HG03469 (cell line): ENCODE results near the gene ATP1A2.
A peak's percentile ranks its signal among the peaks of the same experiment; 100 is the strongest.

Experiments used
- ATAC-seq: cut with Tn5 transposase; IDR thresholded peaks from one replicate; pipeline ENCODE4 v1.9.1; 2021; ENCODE audit warnings: mild to moderate bottlenecking, moderate library complexity, moderate number of reproducible peaks; ENCODE audit not compliant: unreplicated experiment

ATP1A2 gene

DNA sequence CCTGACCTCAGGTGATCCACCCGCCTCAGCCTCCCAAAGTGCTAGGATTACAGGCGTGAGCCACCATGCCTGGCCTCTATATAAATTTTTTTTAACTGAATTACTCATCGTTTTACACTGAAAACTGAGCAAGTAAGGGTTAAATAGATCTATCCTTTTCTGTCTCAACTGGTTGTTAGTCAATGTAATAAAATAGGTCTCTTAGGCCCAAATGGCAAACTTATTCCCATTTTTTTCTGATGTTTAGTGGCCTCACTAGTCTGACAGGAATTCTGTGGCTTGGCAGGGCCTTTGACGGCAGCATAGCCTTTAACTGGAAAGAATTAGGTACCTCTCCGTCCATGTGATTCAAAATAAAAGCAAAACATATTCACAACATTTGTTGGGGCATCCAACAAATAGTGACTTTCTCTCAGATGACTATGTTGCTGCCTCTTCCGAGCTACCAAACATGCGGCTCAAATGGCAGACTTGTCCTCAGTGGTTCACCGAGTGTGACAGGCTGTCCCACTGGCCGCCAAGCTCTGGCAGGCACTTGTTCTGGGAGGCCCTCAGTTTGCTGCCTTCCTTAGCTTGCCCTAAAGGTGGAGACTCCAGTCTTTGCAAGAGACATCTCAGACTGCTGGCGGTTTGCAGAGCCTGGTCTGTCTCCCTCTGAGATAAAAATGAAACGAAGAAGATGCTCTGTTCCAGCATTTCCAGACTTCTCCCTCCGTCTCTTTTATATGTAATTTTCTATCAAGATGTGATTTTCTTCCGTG lies 53.2 kb downstream of the ATP1A2 start:
- ATAC-seq = no peak

DNA sequence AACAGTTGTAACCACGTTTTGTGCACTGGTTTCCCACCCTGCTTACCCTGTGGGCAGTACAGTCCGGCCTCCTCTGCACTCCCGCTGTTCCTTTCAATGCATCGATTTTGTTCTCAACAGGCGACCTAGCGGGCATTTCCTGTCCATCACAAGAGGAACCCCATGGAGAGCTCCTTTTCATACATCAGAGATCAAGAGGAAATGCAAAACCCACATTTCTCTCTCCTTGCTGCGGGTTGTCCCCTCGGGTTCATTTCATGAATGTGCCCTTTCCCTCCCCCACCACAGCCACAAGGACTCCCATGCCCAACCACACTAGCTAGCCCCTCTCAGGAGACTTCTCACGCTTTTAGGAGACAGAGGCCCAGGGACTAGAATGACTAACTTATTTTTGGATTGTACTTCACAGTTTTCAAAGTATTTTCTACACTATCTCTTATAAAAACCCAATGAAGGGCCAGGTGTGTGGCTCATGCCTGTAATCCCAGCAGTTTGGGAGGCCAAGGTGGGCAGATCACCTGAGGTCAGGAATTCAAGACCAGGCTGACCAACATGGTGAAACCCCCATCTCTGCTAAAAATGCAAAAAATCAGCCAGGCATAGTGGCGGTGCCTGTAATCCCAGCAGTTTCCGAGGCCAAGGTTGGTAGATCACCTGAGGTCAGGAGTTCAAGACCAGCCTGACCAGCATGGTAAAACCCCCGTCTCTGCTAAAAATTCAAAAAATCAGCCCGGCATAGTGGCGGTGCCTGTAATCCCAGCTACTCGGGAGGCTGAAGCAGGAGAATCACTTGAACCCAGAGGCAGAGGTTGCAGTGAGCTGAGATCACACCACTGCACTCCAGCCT lies 54.2 kb downstream of the ATP1A2 start:
- peak; percentile 56 for ATAC-seq

DNA sequence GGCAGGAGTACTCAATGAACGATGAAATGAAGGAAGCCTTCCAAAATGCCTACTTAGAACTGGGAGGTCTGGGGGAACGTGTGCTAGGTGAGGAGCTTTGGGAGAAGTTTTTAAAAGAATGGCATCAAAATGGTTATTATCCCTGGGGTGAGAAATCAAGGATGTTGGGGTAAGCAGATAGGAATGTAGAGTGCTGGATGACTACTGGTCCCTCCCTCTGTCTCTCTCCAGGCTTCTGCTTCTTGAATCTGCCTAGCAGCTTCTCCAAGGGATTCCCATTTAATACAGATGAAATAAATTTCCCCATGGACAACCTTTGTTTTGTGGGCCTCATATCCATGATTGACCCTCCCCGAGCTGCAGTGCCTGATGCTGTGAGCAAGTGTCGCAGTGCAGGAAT lies 55.8 kb downstream of the ATP1A2 start:
- ATAC-seq = no peak

GRCh38 chr1:160171980-160172379 lies 56.4 kb downstream of the ATP1A2 start:
- no peak for ATAC-seq

DNA sequence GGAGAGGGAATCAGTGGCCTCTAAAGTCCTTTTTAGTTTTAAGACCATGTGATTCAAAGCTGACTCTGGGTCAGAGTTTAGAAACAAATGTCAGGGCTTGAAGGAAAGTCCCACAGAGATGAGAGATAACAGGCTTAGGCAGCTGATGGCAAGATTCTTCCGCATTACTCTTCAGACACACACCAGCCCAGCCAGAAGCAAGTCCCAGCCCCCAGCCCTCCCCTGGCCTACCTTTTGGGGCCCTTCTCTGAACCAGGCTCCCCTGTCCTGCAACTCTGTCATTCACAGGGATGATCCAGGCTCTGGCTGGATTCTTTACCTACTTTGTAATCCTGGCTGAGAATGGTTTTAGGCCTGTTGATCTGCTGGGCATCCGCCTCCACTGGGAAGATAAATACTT lies 61.7 kb downstream of the ATP1A2 start:
- no peak for ATAC-seq

- ATAC-seq = no peak
Measured at GRCh38 chr1:160177667-160178066, 62.1 kb downstream of the ATP1A2 start.

DNA sequence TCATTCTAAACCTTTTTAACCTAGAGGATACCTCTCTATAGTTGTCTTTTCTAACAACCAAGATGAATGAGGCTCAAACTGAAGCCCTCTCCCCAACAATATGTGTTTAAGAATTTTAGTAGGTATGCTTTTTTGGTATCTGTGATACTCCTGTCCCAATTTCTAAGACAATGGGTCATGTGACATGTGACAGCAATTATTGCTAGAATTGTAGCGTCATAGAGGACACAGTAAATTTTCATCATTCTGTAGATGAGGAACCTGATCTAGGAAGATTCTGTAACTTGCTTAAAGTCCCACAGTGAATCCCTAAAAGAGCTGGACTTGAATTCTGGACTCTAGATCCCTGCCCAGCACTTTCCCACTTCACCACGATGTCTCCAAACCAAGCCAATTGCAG lies 63.2 kb downstream of the ATP1A2 start:
- ATAC-seq = no peak

DNA sequence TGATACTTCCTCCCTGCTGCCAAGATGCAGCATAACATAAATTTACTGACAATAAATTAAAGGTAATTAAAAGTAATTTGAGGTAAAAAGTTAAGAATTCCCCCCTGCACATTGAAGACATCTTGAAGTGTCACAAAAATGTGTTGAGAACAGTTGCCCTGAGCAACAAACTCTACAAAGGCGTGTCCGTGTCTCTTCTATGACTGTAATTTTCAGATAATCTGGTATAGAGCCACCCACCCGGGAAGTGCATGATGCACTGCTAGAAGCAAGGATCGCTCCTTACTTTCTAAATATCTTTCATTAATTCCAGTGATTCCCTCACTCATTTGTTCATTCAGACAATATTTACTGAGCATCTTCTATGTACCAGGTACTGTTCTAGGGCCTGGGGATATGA lies 63.8 kb downstream of the ATP1A2 start:
- no peak for ATAC-seq

GRCh38 chr1:160186246-160186645 lies 70.7 kb downstream of the ATP1A2 start:
- no peak for ATAC-seq

DNA sequence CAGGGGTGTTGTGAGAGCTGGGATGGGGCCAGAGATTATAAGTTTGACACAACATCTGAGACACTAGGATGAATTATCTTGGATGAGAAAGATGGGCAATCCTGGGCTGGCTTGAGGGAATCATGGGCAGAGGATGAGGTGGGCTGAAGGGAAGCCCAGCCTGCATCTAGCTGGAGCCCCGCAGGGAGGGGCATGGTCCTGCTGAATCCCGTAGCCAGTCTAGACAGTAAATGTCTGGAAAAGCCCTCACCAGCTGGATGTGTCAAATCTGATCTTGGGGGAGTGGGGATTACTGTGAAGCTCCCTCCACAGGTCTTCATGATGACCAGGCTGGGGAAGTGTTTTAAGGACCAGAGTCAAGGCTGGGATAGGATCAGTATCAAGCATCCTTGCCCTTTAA lies 71.2 kb downstream of the ATP1A2 start:
- ATAC-seq = no peak

GRCh38 chr1:160187407-160187806 lies 71.8 kb downstream of the ATP1A2 start:
- no peak for ATAC-seq

- no peak for ATAC-seq
Measured at GRCh38 chr1:160188341-160188740, 72.8 kb downstream of the ATP1A2 start.

DNA sequence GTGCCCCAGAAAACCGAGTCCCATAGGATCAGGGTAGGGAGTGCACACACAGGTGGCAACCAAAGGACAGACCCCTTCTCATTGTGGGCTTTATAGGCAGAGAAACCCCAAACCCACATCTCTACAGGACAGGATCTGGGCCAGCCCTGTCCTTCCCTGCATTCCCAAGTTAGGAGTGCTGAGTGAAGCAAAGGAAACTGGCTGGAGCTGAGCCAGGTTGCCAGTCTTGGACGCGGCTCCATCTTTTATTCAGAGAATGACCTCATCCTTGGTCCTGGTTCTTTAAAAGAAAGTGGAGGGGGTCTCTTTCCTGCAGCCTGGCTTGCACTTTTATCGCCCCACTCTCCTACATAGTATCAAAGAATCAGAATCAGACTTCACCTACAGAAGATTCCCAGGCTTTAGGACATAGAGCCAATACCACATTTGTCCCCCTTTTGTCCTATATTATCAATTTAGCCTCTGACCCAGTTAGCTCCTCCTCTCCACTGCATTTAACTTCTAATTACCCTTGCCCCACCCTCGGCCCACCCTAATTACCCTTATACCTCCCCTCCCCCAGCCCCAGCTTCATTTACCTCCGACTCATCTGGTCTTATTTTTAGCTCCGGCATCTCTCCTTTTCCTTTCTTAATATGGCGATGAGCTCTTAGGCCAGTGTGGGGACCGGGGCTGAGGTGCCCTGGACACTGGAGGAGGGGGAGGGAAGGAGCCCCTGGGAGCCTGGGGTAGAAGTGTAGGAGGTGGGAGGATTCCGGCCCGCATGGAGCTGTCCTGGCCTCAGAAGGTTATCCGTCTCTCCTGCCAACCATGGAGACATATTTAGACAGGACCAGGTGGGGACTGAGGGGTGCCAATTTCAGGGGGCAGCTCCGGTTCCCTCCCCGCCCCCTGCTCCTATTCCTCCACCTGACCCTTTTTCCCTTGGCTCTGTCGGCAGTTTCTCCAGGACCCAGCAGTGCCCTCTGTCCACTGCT lies 74.4 kb downstream of the ATP1A2 start, which contains the start of gene CASQ1:
Gene CASQ1, plus strand, starts transcription at position 927 of the 977 bp plus-strand sequence. CDS start 177 bp downstream, outside the sequence.
- no peak for ATAC-seq

DNA sequence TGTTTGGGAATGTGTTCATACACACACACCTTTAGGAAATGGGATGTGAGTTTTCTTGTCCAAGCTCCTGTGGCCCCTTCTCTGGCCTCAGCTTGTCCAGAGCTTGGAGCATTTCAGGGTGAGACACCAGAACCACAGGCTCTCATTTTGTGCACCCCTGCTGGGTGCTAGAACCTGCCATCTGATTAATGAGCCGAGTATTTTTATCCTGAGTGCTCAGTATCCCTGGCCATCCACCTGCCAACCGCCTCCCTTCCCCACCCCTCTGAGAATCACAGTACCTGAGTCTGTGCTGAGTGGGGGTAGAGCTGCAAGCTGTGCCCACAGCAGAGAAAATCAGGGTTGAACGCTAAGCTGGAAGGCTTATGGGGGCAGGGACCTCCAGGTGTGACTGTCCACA lies 76.2 kb downstream of the ATP1A2 start:
- no peak for ATAC-seq

DNA sequence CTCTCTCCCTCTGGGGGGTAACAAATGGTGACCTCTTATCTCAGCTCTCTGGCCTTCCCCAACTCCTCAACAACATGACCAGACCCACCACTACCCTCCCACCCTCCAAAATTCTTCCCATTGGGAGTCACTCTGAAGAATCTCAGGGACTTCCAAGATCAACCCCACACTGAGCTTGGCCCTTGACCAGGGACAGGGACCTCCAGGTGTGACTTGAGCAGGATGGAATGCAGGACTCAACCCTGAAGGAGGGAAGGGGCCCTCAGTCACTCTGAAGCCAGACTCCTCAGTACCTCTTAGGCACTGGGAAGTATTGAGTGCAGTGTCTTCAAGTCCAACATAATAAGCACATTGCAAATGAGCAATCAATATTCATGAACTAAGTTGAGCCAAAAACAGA lies 76.7 kb downstream of the ATP1A2 start:
- no peak for ATAC-seq
